PC-9 (cell line): ENCODE results near the gene MCOLN1. TPM values are rescaled to one million over a fixed set of nuclear protein-coding genes. Genes with fewer than 3 reads are reported as not detected.

Experiments used
- BruUV-seq: library from RNA; stranded (reverse); fragments of 400-500 nt; replicated peaks from 2 replicates; lab custom pipeline; 2021; lab: Mats Ljungman, UMichigan
- CTCF ChIA-PET: fragments of 300-600 bp; sonication (Branson Sonifier 250); formaldehyde crosslinking; loops from one replicate; lab custom pipeline; 2022; ENCODE audit warnings: antibody characterized with exemption; lab: Charles Lee
- POLR2A ChIA-PET: fragments of 300-600 bp; sonication (Branson Sonifier 250); formaldehyde crosslinking; loops from one replicate; lab custom pipeline; 2022; ENCODE audit warnings: antibody characterized with exemption; ENCODE audit not compliant: unreplicated experiment; lab: Charles Lee
- DNase-seq, 2 experiments: peaks; one replicate each; pipeline versions ENCODE4 v3.0.0 to v3.0.0-alpha.2; 2015 to 2022; ENCODE audit warnings: mixed read lengths in 1 of 2
- H2AFZ ChIP-seq: fragments of 200-600 bp; sonication (generic); 2 replicates; pipeline ENCODE4 v1.8.1; 2017; ENCODE audit warnings: antibody characterized with exemption
- H3F3A ChIP-seq: fragments of 200-600 bp; sonication (generic); 2 replicates; pipeline ENCODE4 v1.8.1; 2017; ENCODE audit warnings: antibody characterized with exemption, mild to moderate bottlenecking, low read depth; ENCODE audit not compliant: insufficient read depth
- H3K27ac ChIP-seq: fragments of 200-600 bp; sonication (generic); 2 replicates; pipeline ENCODE4 v1.6.1; 2016; ENCODE audit warnings: mixed run types
- H3K27me3 ChIP-seq: fragments of 200-600 bp; sonication (generic); 2 replicates; pipeline ENCODE4 v1.6.1; 2016; ENCODE audit warnings: low read depth, mixed run types; ENCODE audit not compliant: insufficient read depth
- H3K36me3 ChIP-seq: fragments of 200-600 bp; sonication (generic); 2 replicates; pipeline ENCODE4 v1.6.1; 2016; ENCODE audit warnings: low read depth, mixed run types
- H3K4me1 ChIP-seq: fragments of 200-600 bp; sonication (generic); replicated peaks from 2 replicates; pipeline ENCODE4 v1.6.1; 2016; ENCODE audit warnings: mixed run types; ENCODE audit not compliant: insufficient read depth
- H3K4me2 ChIP-seq: fragments of 200-600 bp; sonication (generic); 2 replicates; pipeline ENCODE4 v1.6.1; 2017; ENCODE audit warnings: mixed run types
- H3K4me3 ChIP-seq: fragments of 200-600 bp; sonication (generic); 2 replicates; pipeline ENCODE4 v1.6.1; 2016; ENCODE audit warnings: mixed run types
- H3K79me2 ChIP-seq: fragments of 200-600 bp; sonication (generic); 2 replicates; pipeline ENCODE4 v1.6.1; 2017; ENCODE audit warnings: low read depth, mixed run types
- H3K9me2 ChIP-seq: fragments of 200-600 bp; sonication (generic); 2 replicates; pipeline ENCODE4 v1.8.1; 2017; ENCODE audit warnings: mild to moderate bottlenecking; ENCODE audit not compliant: insufficient read depth
- H3K9me3 ChIP-seq: fragments of 200-600 bp; sonication (generic); 2 replicates; pipeline ENCODE4 v1.8.1; 2016; ENCODE audit warnings: low read depth; ENCODE audit not compliant: insufficient read depth
- H4K20me1 ChIP-seq: fragments of 200-600 bp; sonication (generic); 2 replicates; pipeline ENCODE4 v1.8.1; 2017; ENCODE audit not compliant: insufficient read depth
- CTCF ChIP-seq: fragments of 200-600 bp; sonication (generic); conservative IDR thresholded peaks from 2 replicates; pipeline ENCODE4 v1.6.1; 2017; ENCODE audit warnings: mixed run types, antibody characterized with exemption, mild to moderate bottlenecking, moderate library complexity
- EZH2 ChIP-seq: fragments of 200-600 bp; sonication (generic); IDR thresholded peaks from 2 replicates; pipeline ENCODE4 v1.8.0; 2017; ENCODE audit warnings: antibody characterized with exemption, low read depth
- intact Hi-C: fragments of 100-400 bp; cut with micrococcal nuclease; formaldehyde crosslinking; loops from one replicate; pipeline ENCODE4 v1.10.0; 2022; ENCODE audit not compliant: unreplicated experiment
- total RNA-seq: library from RNA; stranded (reverse); gene quantifications from 2 replicates; pipeline ENCODE4 v1.2.3, GENCODE V29; 2021

The MCOLN1 gene
- total RNA-seq, 1 experiment from 2014 or later, result 16.0 TPM

- Histone ChIP-seq H3K4me2 (no peak overlapping the region), H2AFZ (no peak overlapping the region), H3K27ac (no peak overlapping the region), H3F3A (peaks cover 29% of the 10 kb centered on the region), H3K4me1 (peaks cover 19% of the 10 kb centered on the region), H3K9me3 (no peaks in the 10 kb centered on the region), H3K36me3 (no peaks in the 10 kb centered on the region), H3K27me3 (no peaks in the 10 kb centered on the region), H4K20me1 (no peaks in the 10 kb centered on the region), H3K4me3 (no peak overlapping the region), H3K9me2 (no peaks in the 10 kb centered on the region), H3K79me2 (peaks cover 9% of the 10 kb centered on the region; the same call in 1 of the 2 replicates)
- BruUV-seq, result no TSS peak
- CTCF ChIA-PET, result no interaction called here
- POLR2A ChIA-PET, result no interaction called here
- no peak for TF ChIP-seq CTCF
- no peak for TF ChIP-seq EZH2
- intact Hi-C loops, result no loop called here
- DNase-seq, result no peak
Measured at GRCh38 chr19:7513809-7514642, 8.4 kb upstream of the MCOLN1 start.

- CTCF ChIA-PET, result no interaction called here
- Histone ChIP-seq H3K4me1 (peaks cover 19% of the 10 kb centered on the region), H4K20me1 (no peaks in the 10 kb centered on the region), H3K36me3 (no peaks in the 10 kb centered on the region), H3K27me3 (no peaks in the 10 kb centered on the region), H3K79me2 (peaks cover 9% of the 10 kb centered on the region; the same call in 1 of the 2 replicates), H3F3A (peaks cover 29% of the 10 kb centered on the region), H3K9me3 (no peaks in the 10 kb centered on the region), H3K9me2 (no peaks in the 10 kb centered on the region), H3K4me2 (peak overlapping the region; percentile 72), H3K27ac (no peak overlapping the region), H3K4me3 (peak overlapping the region; percentile 47; the same call in 1 of the 2 replicates), H2AFZ (peak overlapping the region; percentile 81)
- DNase-seq, result no peak
- intact Hi-C loops, result no loop called here
- no TSS peak for BruUV-seq
- no peak for TF ChIP-seq EZH2
- no peak for TF ChIP-seq CTCF
- POLR2A ChIA-PET, result interaction anchor here (0.6 kb wide), 1 partner anchor 55 kb away, joined by 5 read pairs; no protein-coding TSS in a partner anchor
Measured at GRCh38 chr19:7515110-7515644, 7.2 kb upstream of the MCOLN1 start.

DNA sequence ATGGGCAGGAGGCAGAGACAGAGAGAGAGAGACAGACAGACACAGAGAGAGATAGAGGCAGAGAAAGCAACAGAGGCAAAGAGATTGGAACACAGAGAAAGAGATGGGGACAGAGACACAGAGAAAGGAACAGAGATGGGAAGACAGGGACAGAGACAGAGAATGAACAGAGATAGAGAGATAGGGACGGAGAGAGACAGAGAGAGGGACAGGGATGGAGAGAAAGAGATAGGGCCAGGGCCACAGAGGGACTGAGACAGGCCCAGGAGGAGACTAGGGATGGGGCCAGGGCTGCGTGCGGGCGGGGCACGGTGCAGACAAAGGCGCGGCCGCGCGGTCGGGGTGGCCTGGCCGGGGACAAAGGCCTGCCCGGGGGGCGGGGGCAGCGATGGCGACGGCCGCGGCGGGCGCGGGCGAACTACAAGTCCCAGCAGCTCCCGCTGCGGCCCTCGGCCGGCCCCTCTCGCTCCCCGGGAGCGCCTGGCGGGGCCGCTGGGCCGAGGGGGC is 6.7 kb upstream of the MCOLN1 start, which contains the start of gene ZNF358:
TSS of gene ZNF358 (plus strand) at position 459 of the 507 bp plus-strand sequence. CDS start 3,140 bp downstream, outside the sequence.
- CTCF ChIA-PET, result no interaction called here
- peak within 1 kb of the TSS; percentile 81 for H2AFZ ChIP-seq

More for the DNA sequence above, 6.7 kb upstream of the MCOLN1 start, which contains the start of gene ZNF358:
- Histone ChIP-seq H3K9me2 (no peaks in the 10 kb centered on the region), H3K4me2 (peak within 1 kb of the TSS; percentile 100), H3K9me3 (no peaks in the 10 kb centered on the region), H3F3A (peaks cover 30% of the 10 kb centered on the region), H3K4me1 (peaks cover 19% of the 10 kb centered on the region), H3K27me3 (no peaks in the 10 kb centered on the region), H3K36me3 (no peaks in the 10 kb centered on the region), H3K79me2 (peaks cover 9% of the 10 kb centered on the region; the same call in 1 of the 2 replicates), H3K4me3 (peak within 1 kb of the TSS; percentile 72), H3K27ac (no peak within 1 kb of the TSS), H4K20me1 (no peaks in the 10 kb centered on the region)
- intact Hi-C loops, result no loop called here
- DNase-seq, result peak in 1 of 2 experiments; percentile 77
- BruUV-seq, result no TSS peak
- TF ChIP-seq EZH2 (no peak), CTCF (no peak)
- POLR2A ChIA-PET, result interaction anchor here (0.6 to 0.7 kb wide), 2 partner anchors 55 to 286 kb away, joined by 3 to 5 read pairs; no protein-coding TSS in a partner anchor
